Measurements from ENCODE around the gene C6orf47.
A peak's percentile ranks its signal among the peaks of the same experiment; 100 is the strongest.

The C6orf47 gene

GRCh38 chr6:31632279-31632946 is 28.2 kb downstream of the C6orf47 start:
- no peak for DNase-seq

DNA sequence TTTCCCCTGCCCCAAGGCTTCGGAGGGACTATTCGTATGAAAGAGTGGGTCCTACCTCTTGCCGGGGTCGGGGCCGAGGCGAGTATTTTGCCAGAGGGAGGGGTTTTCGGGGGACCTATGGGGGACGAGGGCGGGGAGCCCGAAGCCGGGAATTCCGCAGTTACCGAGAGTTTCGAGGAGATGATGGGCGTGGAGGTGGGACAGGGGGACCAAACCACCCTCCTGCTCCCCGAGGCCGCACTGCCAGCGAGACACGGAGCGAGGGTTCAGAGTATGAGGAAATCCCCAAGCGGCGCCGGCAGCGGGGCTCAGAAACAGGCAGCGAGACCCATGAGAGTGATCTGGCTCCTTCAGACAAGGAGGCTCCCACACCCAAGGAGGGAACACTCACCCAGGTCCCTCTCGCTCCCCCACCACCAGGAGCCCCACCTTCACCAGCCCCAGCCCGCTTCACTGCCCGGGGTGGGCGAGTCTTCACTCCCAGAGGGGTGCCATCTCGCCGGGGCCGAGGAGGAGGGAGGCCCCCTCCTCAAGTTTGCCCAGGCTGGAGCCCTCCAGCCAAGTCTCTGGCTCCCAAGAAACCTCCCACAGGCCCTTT is 28.8 kb downstream of the C6orf47 start:
- no peak for DNase-seq

GRCh38 chr6:31631209-31631608 is 29.4 kb downstream of the C6orf47 start:
- no peak for DNase-seq

GRCh38 chr6:31630177-31630934 is 30.2 kb downstream of the C6orf47 start:
- DNase-seq, result no peak

DNA sequence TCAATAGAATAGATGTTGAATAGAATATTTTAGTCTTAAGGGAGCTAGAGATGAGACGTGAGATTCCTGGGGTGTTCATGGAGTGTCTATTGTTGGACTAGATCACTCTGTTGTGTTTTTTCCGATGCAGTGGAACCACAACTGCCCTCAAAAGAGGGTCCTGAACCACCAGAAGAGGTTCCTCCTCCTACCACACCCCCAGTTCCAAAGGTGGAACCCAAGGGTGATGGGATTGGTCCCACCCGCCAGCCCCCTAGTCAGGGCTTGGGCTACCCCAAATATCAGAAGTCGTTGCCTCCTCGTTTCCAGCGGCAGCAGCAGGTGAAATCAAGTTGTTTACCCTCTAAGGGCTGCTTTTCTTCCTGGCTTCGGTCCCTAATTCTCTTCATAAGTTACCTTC is 31.6 kb downstream of the C6orf47 start:
- no peak for DNase-seq

DNA sequence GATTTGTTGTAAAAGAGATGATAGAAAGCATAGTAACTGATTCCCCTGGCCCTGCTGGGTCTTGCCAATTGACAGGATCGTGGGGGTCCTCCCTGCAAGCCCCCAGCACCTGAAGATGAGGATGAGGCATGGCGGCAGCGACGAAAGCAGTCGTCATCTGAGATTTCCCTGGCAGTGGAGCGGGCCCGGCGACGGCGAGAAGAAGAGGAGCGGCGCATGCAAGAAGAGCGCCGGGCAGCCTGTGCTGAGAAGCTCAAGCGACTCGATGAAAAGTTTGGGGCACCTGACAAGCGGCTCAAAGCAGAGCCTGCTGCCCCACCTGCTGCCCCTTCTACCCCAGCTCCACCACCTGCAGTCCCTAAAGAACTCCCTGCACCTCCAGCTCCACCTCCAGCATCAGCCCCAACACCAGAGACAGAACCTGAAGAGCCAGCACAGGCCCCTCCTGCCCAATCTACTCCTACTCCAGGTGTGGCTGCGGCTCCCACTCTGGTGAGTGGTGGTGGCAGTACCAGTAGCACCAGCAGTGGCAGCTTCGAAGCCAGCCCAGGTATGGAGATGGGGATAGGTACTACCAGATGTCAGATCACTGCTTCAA is 32.8 kb downstream of the C6orf47 start:
- DNase-seq, result no peak

DNA sequence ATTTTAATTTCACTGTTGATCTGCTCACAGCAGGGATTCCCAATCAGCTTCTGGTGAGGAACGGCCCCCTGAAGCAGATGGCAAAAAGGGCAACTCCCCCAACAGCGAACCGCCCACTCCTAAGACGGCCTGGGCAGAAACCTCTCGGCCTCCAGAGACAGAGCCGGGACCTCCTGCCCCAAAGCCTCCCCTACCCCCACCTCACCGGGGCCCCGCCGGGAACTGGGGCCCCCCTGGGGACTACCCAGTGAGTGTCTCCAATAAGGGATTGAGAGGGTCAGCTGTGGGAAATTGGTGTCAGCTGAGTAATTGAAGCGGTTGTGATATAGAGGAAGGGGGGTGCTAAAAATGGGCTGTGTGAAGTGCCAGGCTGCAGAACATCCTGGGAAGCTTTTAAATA is 33.6 kb downstream of the C6orf47 start:
- no peak for DNase-seq

DNA sequence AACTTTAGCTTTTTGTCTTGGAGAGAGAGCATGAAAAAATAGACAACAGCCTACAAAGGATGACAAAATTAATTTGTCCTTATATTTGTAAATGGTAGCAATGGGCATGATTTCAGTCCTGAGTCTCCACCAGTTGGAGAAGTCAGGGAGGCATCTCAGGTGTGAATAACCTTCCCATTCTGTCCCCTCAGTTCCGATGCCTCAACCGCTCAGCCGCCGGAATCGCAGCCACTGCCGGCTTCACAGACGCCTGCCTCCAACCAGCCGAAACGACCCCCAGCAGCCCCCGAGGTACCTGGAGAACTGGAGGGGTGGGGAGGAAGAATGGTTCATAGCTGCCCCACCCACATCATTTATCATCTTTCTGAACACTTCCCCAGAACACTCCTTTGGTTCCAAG is 36.5 kb downstream of the C6orf47 start:
- DNase-seq, result no peak

DNA sequence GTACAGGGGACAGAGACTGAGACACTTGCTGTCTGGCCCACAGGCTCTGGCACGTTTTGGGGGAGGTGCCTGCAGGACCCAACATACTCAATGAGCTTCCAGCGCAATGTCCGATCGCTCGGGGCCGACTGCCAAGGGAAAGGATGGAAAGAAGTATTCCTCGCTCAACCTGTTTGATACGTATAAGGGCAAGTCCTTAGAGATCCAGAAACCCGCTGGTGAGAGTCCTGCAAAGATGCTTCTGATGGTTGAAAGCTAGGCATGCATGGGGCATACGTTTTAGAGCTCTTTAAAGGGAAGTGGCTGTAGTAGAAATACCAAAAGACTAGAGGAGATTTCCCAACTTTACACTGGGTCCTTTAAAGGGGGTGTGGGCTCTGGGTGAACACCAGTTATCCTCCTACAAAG is 37.9 kb downstream of the C6orf47 start:
- no peak for DNase-seq

- DNase-seq, result no peak
Observed at GRCh38 chr6:31621991-31622390, 38.6 kb downstream of the C6orf47 start.

DNA sequence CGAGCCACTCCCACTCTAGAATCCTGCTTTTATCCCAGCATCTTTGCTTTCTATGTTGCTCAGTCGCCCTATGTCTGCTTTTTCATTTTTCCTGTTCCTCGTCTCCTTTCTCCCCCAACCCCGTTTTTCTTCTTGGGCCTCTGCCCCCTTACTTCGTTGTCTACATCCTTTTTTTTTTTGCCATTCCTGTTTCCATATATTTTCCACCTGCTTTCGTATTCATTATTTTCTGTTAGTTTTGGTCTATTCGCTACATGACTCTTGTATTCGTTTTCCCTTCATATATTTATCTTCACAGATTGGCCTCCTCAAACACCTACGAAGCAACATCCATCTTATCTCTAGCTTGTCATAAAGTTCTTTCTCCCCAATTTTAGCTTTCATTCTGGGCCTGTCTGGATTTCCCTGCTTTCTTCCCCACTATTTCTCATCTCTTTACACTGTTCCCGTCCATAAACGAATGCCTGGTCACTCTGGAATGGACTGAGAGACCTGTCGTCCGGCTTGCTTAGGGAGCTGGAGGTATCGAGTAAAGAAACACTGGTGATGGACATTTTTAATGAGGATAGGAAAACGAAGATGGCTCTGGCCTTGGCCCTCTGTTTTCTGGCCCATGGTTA is 39.1 kb downstream of the C6orf47 start:
- DNase-seq, result no peak

DNA sequence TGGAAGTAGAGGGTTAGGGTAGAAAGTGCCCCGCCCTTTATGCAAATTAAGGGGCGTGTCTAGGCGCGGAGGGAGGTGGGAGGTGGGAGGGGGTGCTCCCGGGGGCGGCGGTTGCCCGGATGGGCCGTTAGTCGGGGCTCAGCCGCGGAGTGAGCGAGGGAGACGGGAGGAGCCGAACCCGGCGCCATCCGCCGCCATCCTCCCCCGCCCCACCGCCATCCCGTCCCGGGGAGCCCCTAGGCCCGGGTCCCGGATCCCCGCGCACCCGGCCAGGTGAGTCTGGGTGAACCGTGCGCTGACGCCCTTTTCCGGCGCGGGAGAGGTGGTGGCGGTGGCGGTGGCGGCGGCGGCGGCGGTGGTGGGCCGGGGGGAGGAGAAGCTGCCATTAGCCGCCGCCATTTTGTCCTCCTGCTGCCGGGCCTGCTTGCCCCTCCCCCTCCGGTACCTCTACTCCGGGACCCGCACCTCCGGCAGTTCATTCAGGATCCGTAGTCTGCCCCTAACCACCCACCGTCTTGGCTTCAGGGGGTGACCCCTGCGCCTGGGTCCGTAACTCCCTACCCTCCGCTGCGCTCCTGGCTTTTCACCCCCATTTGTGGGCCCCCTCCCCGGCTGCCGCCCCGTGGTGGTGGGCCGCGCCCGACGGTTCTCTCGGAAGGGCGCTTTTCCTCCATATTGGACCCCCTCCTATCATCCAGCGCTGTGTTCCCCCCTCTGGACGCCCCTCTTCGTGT is 39.8 kb downstream of the C6orf47 start, which contains the start of gene PRRC2A:
Gene PRRC2A, plus strand, starts transcription at position 130 of the 734 bp plus-strand sequence. CDS start 2,075 bp downstream, outside the sequence.
- peak; percentile 85 for DNase-seq

GRCh38 chr6:31619805-31620585 is 40.6 kb downstream of the C6orf47 start:
- peak; percentile 99 for DNase-seq

GRCh38 chr6:31617010-31617409 is 43.6 kb downstream of the C6orf47 start:
- DNase-seq, result no peak

DNA sequence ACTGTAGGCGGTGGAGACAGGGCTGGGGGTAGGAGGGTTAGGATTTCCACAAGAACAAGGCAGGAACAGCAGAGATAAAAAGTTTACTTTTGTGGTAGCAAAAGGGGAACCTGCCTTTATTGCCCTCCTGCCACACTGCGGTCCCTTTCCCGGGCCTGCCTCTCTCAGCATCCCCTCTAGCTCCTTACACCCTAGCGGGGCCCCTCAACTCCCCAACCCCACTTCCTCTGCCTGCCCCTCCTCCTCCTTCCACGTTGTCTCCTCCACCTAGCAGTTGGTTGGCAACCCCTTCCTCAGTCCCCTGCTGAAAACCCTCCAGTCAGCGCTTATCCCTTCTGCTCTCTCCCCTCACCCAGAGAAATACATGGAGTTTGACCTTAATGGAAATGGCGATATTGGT is 44.8 kb downstream of the C6orf47 start:
- DNase-seq, result peak; percentile 44

GRCh38 chr6:31614684-31615578 is 45.6 kb downstream of the C6orf47 start, which contains the start of gene AIF1:
TSS of gene AIF1 (plus strand) at chr6:31615234. CDS start at chr6:31615330, 96 bp downstream.
- no peak for DNase-seq

- DNase-seq, result no peak
Observed at GRCh38 chr6:31614075-31614619, 46.4 kb downstream of the C6orf47 start.

DNA sequence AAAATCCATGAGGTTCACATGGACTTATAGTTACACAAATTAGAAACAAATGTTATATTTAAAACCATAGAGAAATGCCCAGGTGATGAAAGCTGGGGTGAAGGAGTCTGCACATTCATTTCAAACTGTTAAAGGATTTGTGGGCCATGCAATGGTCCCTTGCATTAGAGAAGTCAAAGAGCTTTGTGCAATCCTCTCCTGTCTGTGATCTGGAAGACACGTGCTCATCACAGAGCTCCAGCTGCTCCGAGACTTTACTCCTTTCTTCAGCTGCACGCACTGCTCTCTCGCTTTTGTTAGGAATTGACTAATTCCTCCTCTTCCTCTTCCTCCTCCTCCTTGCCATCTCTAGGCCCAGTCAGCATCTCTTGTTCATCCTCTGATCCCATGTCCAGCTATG is 49.6 kb downstream of the C6orf47 start:
- no peak for DNase-seq

DNA sequence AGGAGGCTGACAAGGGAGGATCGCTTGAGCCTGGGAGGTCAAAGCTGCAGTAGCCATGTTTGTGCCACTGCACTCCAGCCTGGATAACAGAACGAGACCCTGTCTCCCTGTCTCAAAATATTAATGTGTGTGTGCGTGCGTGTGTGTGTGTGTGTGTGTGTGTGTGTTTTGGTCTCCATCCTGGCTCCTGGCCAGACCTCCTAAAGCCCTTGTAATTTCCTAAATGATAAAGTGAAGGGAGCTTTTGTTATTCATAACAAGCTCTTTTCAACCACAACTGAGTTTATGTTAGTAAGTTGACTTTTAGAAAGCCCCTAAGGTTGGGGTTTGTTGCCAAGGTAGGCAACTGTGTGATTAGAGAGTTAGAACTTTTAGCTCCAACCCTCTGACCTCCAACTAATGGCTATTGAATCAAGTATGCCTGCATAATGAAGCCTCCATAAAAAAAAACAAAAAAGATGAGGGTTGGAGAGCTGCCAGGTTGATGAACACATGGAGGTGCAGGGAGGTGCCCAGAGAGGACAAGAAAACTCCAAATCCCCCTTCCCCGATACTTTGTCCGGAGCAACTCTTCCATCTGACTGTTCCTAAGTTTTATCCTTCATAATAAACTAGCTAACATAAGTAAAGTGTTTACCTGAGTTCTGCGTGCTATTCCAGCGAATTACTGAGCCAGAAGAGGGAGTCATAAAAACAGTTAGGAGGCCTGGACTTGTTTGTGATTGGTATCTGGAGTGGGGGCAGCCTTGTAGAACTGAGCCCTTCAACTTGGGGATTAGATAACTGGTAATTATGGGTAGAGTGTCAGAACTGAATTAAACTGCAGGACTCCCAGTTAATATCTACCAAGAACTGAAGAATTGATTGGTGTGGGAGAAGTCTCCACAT is 50.8 kb downstream of the C6orf47 start:
- no peak for DNase-seq

Measured in activated CD4-positive, alpha-beta T cell treated with anti-CD3 and anti-CD28 coated beads, Interleukin-2, Interleukin-6, amounts not matched to agents 100 ng/mL and 50 ng/mL, durations not matched to agents 16 hours and 8 hours (primary cell).